Urinary bladder (tissue), 4 donors: Measurements from ENCODE around the gene CNTF. TPM values are rescaled to one million over a fixed set of nuclear protein-coding genes. Genes with fewer than 3 reads are reported as not detected.

ENCODE experiments used
- DNase-seq: peaks from one replicate; pipeline ENCODE4 v3.0.0-alpha.2; 2015; ENCODE audit errors: extremely low spot score
- H3K27ac ChIP-seq: one replicate; pipeline ENCODE4 v1.5.1; 2013; ENCODE audit warnings: low read depth, mild to moderate bottlenecking, moderate library complexity
- H3K36me3 ChIP-seq: one replicate; pipeline ENCODE4 v1.6.1; 2013; ENCODE audit warnings: mild to moderate bottlenecking, moderate library complexity; ENCODE audit not compliant: insufficient read depth
- H3K4me1 ChIP-seq: one replicate; pipeline ENCODE4 v1.6.1; 2013; ENCODE audit warnings: mild to moderate bottlenecking, moderate library complexity; ENCODE audit not compliant: insufficient read depth
- H3K4me3 ChIP-seq: one replicate; pipeline ENCODE4 v1.5.1; 2013; ENCODE audit warnings: low read depth, low read length
- WGBS: extraction: QIAGEN DNeasy Blood & Tissue Kit; methylation state at CpG from one replicate; pipeline ENCODE4 v1.1.7; 2013; 5-methylcytosine and 5-hydroxymethylcytosine counted together
- polyA plus RNA-seq: library from polyadenylated mRNA; stranded (reverse); fragments of 200-250 nt; gene quantifications from one replicate; pipeline ENCODE4 v1.2.3, GENCODE V29; 2013
- total RNA-seq: library from RNA; depleted of rRNA; stranded (reverse); fragments of >200 nt; gene quantifications from one replicate; pipeline ENCODE4 v1.2.3, GENCODE V29; 2014
- donor health status: healthy with polysubstance abuse.
- donor health status: healthy.

CNTF gene
- total and polyA plus RNA-seq, 2 donors, result 0.41 to 1.3 TPM

- no peak for DNase-seq
- H3K36me3 ChIP-seq, result peaks cover 4% of the 10 kb centered on the region
- H3K4me3 ChIP-seq, result no peak overlapping the region
- peaks cover 1% of the 10 kb centered on the region for H3K4me1 ChIP-seq
- H3K27ac ChIP-seq, result no peak overlapping the region
- WGBS, result 81% methylated on average over 4 of the region's 4 CpGs
Observed at GRCh38 chr11:58617976-58618557, 4.4 kb upstream of the CNTF start.

GRCh38 chr11:58621586-58622262, 741 bp upstream of the CNTF start:
- DNase-seq, result no peak
- Histone ChIP-seq H3K4me3 (no peak overlapping the region), H3K36me3 (peaks cover 4% of the 10 kb centered on the region), H3K27ac (no peak overlapping the region), H3K4me1 (no peaks in the 10 kb centered on the region)
- 87% methylated on average over 4 of the region's 4 CpGs for WGBS

DNA sequence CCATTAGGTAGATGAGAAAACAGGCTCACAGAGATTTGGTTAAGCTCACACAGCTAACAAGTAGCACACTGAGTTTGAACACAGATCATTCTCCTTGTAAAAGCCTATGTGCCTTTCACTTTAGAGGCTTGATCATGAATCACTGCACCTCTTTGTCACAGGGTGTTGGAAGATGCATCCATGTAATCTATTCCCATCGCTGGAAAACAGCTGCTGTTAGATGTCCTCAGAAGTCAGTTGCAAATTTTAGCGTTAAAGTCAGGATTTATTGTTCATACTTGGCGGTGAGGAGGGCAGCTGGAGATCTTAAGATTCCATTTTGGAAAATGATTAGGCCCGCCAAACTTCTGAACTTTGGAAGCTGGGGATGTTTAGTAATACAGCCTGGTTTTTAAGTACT, 2.6 kb downstream of the CNTF start:
- Histone ChIP-seq H3K36me3 (no peaks in the 10 kb centered on the region), H3K4me3 (no peak overlapping the region), H3K27ac (no peak overlapping the region), H3K4me1 (no peaks in the 10 kb centered on the region)
- no peak for DNase-seq
- 92% methylated on average over 4 of the region's 4 CpGs for WGBS

GRCh38 chr11:58625826-58626460, 3.5 kb downstream of the CNTF start:
- Histone ChIP-seq H3K36me3 (no peaks in the 10 kb centered on the region), H3K4me3 (no peak overlapping the region), H3K4me1 (no peaks in the 10 kb centered on the region), H3K27ac (no peak overlapping the region)
- DNase-seq, result no peak
- 93% methylated on average over 4 of the region's 4 CpGs for WGBS

DNA sequence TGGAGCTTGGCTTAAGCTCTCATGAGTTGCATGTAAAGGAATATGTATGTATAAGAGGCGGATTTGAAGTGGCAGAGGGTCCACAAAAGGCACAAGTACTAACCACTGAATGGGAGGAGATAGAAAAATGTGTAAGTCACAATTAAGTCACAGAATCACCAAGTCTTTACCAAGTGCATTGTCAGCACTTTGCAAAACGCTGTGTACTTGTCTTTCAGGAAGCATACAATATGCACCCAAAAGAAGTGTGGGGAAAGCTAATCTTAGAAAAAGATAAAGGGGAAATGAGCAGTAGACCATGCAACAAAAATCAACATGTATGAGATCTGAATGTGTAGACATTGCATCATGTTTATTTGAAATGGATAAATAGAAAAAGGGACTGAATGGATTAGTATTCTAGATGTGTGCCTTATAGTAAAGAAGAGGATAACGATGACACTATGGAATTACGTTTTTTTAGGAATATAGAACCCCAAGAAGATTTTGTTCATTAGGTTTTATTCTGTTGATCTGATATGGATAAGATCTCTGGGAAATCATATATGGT, 4.5 kb downstream of the CNTF start:
- no peaks in the 10 kb centered on the region for H3K36me3 ChIP-seq
- no peak overlapping the region for H3K4me3 ChIP-seq
- 82% methylated on average over 4 of the region's 4 CpGs for WGBS
- H3K4me1 ChIP-seq, result no peaks in the 10 kb centered on the region
- no peak overlapping the region for H3K27ac ChIP-seq
- no peak for DNase-seq

DNA sequence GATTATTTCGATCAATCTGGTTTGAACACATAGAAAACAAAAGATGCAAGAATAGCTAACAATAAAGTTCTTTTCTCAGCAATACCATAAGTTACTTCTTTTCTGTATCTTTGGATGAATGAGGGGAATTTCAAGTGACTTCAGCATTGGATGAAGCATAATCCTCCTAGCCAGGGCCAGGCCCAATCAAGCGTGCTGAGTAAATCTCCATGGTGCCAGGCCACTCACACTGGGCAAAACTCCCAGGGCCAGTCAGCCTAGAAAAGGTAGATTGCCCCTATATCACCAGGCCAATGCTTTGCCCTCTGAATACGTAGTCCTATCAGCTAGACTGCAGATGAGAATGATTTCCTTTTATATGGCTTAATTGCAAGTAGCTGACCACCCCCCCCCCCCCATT, 6.0 kb downstream of the CNTF start:
- Histone ChIP-seq H3K4me1 (no peaks in the 10 kb centered on the region), H3K27ac (no peak overlapping the region), H3K36me3 (no peaks in the 10 kb centered on the region), H3K4me3 (no peak overlapping the region)
- DNase-seq, result no peak
- 80% methylated on average over 3 of the region's 3 CpGs for WGBS

DNA sequence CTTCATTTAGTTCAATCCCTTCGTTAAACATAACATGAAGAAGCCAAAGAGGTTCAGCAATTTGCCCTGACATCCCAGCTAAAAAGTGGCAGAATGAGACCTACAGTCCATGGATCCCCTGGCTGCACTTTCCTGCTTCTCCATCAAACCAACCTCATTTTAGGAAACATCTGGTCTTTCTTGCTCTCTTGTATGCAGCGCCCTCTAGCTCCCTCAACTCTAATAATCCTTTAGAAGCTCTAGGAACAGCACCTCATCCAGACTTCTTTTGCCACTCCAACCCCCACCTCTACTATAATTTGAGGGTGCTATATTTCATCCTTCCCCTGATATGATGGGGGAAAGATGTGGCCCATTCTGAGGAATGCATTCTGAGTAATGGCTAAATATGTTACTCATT, 7.4 kb downstream of the CNTF start:
- Histone ChIP-seq H3K4me3 (no peak overlapping the region), H3K27ac (no peak overlapping the region), H3K36me3 (no peaks in the 10 kb centered on the region), H3K4me1 (no peaks in the 10 kb centered on the region)
- no peak for DNase-seq
- WGBS, result 34% methylated on average over 2 of the region's 2 CpGs

- 91% methylated on average over 3 of the region's 3 CpGs for WGBS
- H3K4me3 ChIP-seq, result no peak overlapping the region
- no peak overlapping the region for H3K27ac ChIP-seq
- H3K36me3 ChIP-seq, result no peaks in the 10 kb centered on the region
- no peak for DNase-seq
- H3K4me1 ChIP-seq, result no peaks in the 10 kb centered on the region
Observed at GRCh38 chr11:58631378-58631777, 8.9 kb downstream of the CNTF start.

GRCh38 chr11:58632510-58632909, 10.0 kb downstream of the CNTF start:
- no peaks in the 10 kb centered on the region for H3K4me1 ChIP-seq

GRCh38 chr11:58636587-58636986, 14.1 kb downstream of the CNTF start:
- no peaks in the 10 kb centered on the region for H3K4me1 ChIP-seq
- no peak for DNase-seq
- H3K27ac ChIP-seq, result no peak overlapping the region
- no peaks in the 10 kb centered on the region for H3K36me3 ChIP-seq
- H3K4me3 ChIP-seq, result no peak overlapping the region
- 72% methylated on average over 3 of the region's 3 CpGs for WGBS

More at GRCh38 chr11:58632510-58632909, 10.0 kb downstream of the CNTF start:
- no peak overlapping the region for H3K4me3 ChIP-seq
- DNase-seq, result no peak
- WGBS, result 92% methylated on average over 1 of the region's 1 CpG
- no peaks in the 10 kb centered on the region for H3K36me3 ChIP-seq
- no peak overlapping the region for H3K27ac ChIP-seq

- H3K4me1 ChIP-seq, result no peaks in the 10 kb centered on the region
- no peak for DNase-seq
- WGBS, result 50% methylated on average over 2 of the region's 2 CpGs
- no peak overlapping the region for H3K4me3 ChIP-seq
- H3K27ac ChIP-seq, result no peak overlapping the region
- no peaks in the 10 kb centered on the region for H3K36me3 ChIP-seq
Observed at GRCh38 chr11:58637371-58637770, 14.9 kb downstream of the CNTF start.

- WGBS, result 73% methylated on average over 6 of the region's 6 CpGs
- no peak overlapping the region for H3K4me3 ChIP-seq
- H3K36me3 ChIP-seq, result no peaks in the 10 kb centered on the region
- no peak for DNase-seq
- no peak overlapping the region for H3K27ac ChIP-seq
- no peaks in the 10 kb centered on the region for H3K4me1 ChIP-seq
Observed at GRCh38 chr11:58639103-58639502, 16.6 kb downstream of the CNTF start.

DNA sequence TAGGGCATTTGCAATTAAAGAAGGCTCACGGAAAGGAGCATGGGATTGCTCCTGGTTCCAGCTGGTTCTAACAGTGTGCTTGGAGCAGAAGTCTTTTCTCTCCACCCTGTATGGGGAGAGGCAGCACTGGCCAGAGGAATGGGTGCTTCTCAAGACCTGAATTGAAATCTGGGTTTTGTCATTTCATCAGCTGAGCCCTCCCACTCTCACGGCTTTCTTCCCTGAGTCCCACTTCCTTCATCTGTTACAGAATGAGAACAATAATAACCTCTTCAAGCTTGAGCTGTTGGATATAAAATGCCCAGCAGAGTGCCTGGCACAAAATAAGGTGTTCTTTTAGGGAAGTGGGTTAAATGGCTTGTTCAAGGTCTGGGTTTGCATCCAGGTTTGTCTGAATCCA, 17.2 kb downstream of the CNTF start:
- Histone ChIP-seq H3K27ac (no peak overlapping the region), H3K36me3 (no peaks in the 10 kb centered on the region), H3K4me1 (no peaks in the 10 kb centered on the region), H3K4me3 (no peak overlapping the region)
- WGBS, result 63% methylated on average over 2 of the region's 2 CpGs
- no peak for DNase-seq

DNA sequence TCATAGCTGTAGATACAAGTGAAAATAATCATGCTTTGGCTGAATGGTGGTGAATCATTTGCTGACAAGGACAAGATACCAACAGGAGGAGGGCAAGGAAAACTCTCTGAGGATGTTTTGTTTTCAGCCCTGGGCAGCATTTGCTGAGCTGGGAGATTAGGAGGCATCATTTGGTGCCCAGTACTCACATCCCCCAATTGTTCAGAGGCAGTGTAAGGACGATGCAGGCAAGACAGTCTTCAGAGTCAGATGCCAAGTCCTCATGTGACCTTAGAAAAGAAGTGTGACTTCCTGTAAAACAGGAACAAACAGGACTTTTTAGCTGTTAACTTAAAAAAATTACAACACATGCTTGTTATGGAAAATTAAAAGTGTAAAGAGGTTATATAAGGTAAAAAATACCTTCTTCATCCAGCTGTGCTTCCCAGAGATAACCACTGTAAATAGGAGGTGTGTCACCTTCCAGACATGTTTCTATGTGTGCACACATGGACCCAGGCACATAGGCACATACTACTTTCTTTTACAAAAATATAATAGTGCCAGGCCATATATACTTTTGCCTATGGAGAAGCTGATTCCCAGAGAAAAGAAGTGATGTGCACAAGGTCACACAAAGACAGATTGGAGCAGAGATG, 18.0 kb downstream of the CNTF start:
- H3K27ac ChIP-seq, result no peak overlapping the region
- no peaks in the 10 kb centered on the region for H3K4me1 ChIP-seq
- H3K4me3 ChIP-seq, result no peak overlapping the region
- H3K36me3 ChIP-seq, result no peaks in the 10 kb centered on the region
- no peak for DNase-seq
- 7% methylated on average over 1 of the region's 1 CpG for WGBS
